Mammary epithelial cell (primary cell): ENCODE data around the gene SLC25A36.

Source experiments
- CTCF ChIP-seq, 2 donors: IDR thresholded peaks in 1 of 2; conservative IDR thresholded peaks in 1 of 2; 2 replicates each; pipeline ENCODE4 v1.5.1; 2011 to 2012; ENCODE audit warnings: inconsistent platforms in 2 of 2, low read length in 2 of 2, mild to moderate bottlenecking in 2 of 2, control low read depth in 1 of 2, low read depth in 1 of 2; ENCODE audit not compliant: insufficient read depth in 1 of 2; ENCODE audit errors: extremely low read depth in 1 of 2
- EZH2 ChIP-seq: IDR thresholded peaks from 2 replicates; pipeline ENCODE4 v1.6.1; 2012; ENCODE audit warnings: low read length, inconsistent platforms, borderline replicate concordance

DNA sequence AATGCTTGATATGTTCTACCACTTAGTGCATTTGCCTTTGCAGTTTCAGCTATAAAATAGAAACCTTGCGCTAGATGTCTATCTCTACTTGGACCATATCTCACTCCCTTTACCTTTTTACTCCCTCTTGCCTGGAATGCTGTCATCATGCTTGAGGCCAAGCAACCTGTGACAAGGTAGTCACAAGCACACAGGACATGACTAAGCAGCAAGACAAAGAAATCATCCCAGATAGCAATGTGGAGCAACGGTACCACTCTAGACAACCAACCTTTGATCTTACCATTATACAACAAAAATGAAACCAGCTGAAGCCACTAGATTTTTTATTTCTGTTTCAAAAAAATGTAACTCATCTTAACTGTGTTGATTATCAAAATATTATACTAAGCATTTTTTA lies 59.0 kb downstream of the SLC25A36 start:
- TF ChIP-seq CTCF (conservative IDR thresholded peaks at IDR 0.05 in 1 of 2, IDR thresholded peaks at IDR 0.05 in 1 of 2; ENCODE audit: extremely low read depth in 1 of 2, insufficient read depth in 1 of 2, low read depth in 1 of 2, low read length in 2 of 2) (no peak), EZH2 (no peak)
